Activated CD4-positive, alpha-beta T cell treated with anti-CD3 and anti-CD28 coated beads for 36 hours (primary cell): ENCODE results near the gene DAAM2. TPM values are rescaled to one million over a fixed set of nuclear protein-coding genes. Genes with fewer than 3 reads are reported as not detected.

ENCODE experiments used
- ATAC-seq: fragments of 200-7000 bp; cut with Tn5 transposase; one replicate; pipeline ENCODE4 v1.10.0; 2021; ENCODE audit warnings: mild to moderate bottlenecking, moderate library complexity
- CTCF ChIA-PET: fragments of 350-600 bp; sonication (Branson Sonifier 250); formaldehyde crosslinking; loops from one replicate; lab custom pipeline; 2021; ENCODE audit warnings: antibody characterized with exemption; lab: Charles Lee
- POLR2A ChIA-PET: fragments of 350-600 bp; sonication (Branson Sonifier 250); formaldehyde crosslinking; loops from one replicate; lab custom pipeline; 2021; ENCODE audit warnings: antibody characterized with exemption, inconsistent platforms; lab: Charles Lee
- DNase-seq: peaks from one replicate; pipeline ENCODE4 v3.0.0-alpha.2; 2020
- H3K27ac Mint-ChIP-seq: one replicate; pipeline ENCODE4 v1.8.0; 2021; ENCODE audit warnings: mixed read lengths
- H3K27me3 Mint-ChIP-seq: one replicate; pipeline ENCODE4 v1.8.0; 2021; ENCODE audit warnings: mixed read lengths
- H3K36me3 Mint-ChIP-seq: one replicate; pipeline ENCODE4 v1.8.0; 2021; ENCODE audit warnings: low read depth, mixed read lengths
- H3K4me1 Mint-ChIP-seq: one replicate; pipeline ENCODE4 v1.8.0; 2021; ENCODE audit warnings: mixed read lengths
- H3K4me3 Mint-ChIP-seq: one replicate; pipeline ENCODE4 v1.8.0; 2021; ENCODE audit warnings: mild to moderate bottlenecking, moderate library complexity, mixed read lengths
- H3K9me3 Mint-ChIP-seq: one replicate; pipeline ENCODE4 v1.8.0; 2021; ENCODE audit warnings: low read depth, mixed read lengths
- intact Hi-C, 2 experiments: fragments of 100-400 bp; cut with DNase I in 1 of 2; cut with micrococcal nuclease in 1 of 2; formaldehyde crosslinking; loops; one replicate each; pipeline versions ENCODE4 v1.14.2 to v1.15.1; 2022 to 2024; cut with DNase I, micrococcal nuclease
- total RNA-seq, 2 experiments: library from RNA; stranded (reverse); gene quantifications; one replicate each; pipeline ENCODE4 v1.2.3, GENCODE V29; 2021

The DAAM2 gene
- total RNA-seq, 2 experiments from 2014 or later: not detected

GRCh38 chr6:39836606-39837005 lies 44.4 kb downstream of the DAAM2 start:
- DNase-seq: no peak
- ATAC-seq: no peak
- Mint-ChIP-seq H3K36me3 (no peaks in the 10 kb centered on the region), H3K27me3 (peaks cover 12% of the 10 kb centered on the region), H3K9me3 (no peaks in the 10 kb centered on the region), H3K4me3 (no peak overlapping the region), H3K4me1 (no peaks in the 10 kb centered on the region), H3K27ac (no peak overlapping the region)
- ChIA-PET POLR2A (no interaction called here), CTCF (interaction anchor here (0.7 kb wide), 2 partner anchors 28 to 1192 kb away, joined by 3 read pairs; no protein-coding TSS in a partner anchor)
- intact Hi-C loops: no loop called here

- DNase-seq (no peak), ATAC-seq (no peak)
- Mint-ChIP-seq H3K9me3 (no peaks in the 10 kb centered on the region), H3K4me3 (no peak overlapping the region), H3K27ac (no peak overlapping the region), H3K36me3 (no peaks in the 10 kb centered on the region), H3K27me3 (peaks cover 12% of the 10 kb centered on the region), H3K4me1 (no peaks in the 10 kb centered on the region)
- ChIA-PET POLR2A (no interaction called here), CTCF (no interaction called here)
- intact Hi-C loops: no loop called here
Observed at GRCh38 chr6:39839445-39839844, 47.3 kb downstream of the DAAM2 start.

GRCh38 chr6:39840781-39841180 lies 48.6 kb downstream of the DAAM2 start:
- DNase-seq (no peak), ATAC-seq (no peak)
- H3K4me3 Mint-ChIP-seq: no peak overlapping the region
- H3K9me3 Mint-ChIP-seq: no peaks in the 10 kb centered on the region
- ChIA-PET POLR2A (no interaction called here), CTCF (no interaction called here)
- H3K27ac Mint-ChIP-seq: no peak overlapping the region
- H3K4me1 Mint-ChIP-seq: no peaks in the 10 kb centered on the region
- intact Hi-C loops: no loop called here
- H3K27me3 Mint-ChIP-seq: peaks cover 12% of the 10 kb centered on the region
- no peaks in the 10 kb centered on the region for H3K36me3 Mint-ChIP-seq

- Mint-ChIP-seq H3K4me3 (no peak overlapping the region), H3K36me3 (no peaks in the 10 kb centered on the region), H3K9me3 (no peaks in the 10 kb centered on the region), H3K4me1 (no peaks in the 10 kb centered on the region), H3K27ac (no peak overlapping the region), H3K27me3 (peaks cover 12% of the 10 kb centered on the region)
- ChIA-PET CTCF (interaction anchor here (0.8 kb wide), 1 partner anchor 182 kb away, joined by 3 read pairs; no protein-coding TSS in a partner anchor), POLR2A (no interaction called here)
- no peak for DNase-seq
- no peak for ATAC-seq
- intact Hi-C loops: no loop called here
Observed at GRCh38 chr6:39841291-39841690, 49.1 kb downstream of the DAAM2 start.

- intact Hi-C loops: no loop called here
- POLR2A ChIA-PET: no interaction called here
- no peak overlapping the region for H3K4me3 Mint-ChIP-seq
- ATAC-seq (no peak), DNase-seq (no peak)
- CTCF ChIA-PET: interaction anchor here (0.8 kb wide), 1 partner anchor 183 kb away, joined by 3 read pairs; no protein-coding TSS in a partner anchor
- no peaks in the 10 kb centered on the region for H3K4me1 Mint-ChIP-seq
- H3K36me3 Mint-ChIP-seq: no peaks in the 10 kb centered on the region
- no peak overlapping the region for H3K27ac Mint-ChIP-seq
- no peaks in the 10 kb centered on the region for H3K9me3 Mint-ChIP-seq
- H3K27me3 Mint-ChIP-seq: peaks cover 12% of the 10 kb centered on the region
Observed at GRCh38 chr6:39841923-39842322, 49.7 kb downstream of the DAAM2 start.

GRCh38 chr6:39843305-39844020 lies 51.3 kb downstream of the DAAM2 start:
- H3K27ac Mint-ChIP-seq: no peak overlapping the region
- H3K27me3 Mint-ChIP-seq: peaks cover 8% of the 10 kb centered on the region
- H3K9me3 Mint-ChIP-seq: no peaks in the 10 kb centered on the region
- POLR2A ChIA-PET: no interaction called here
- ATAC-seq (no peak), DNase-seq (no peak)
- no peak overlapping the region for H3K4me3 Mint-ChIP-seq
- H3K4me1 Mint-ChIP-seq: no peaks in the 10 kb centered on the region
- intact Hi-C loops: no loop called here
- H3K36me3 Mint-ChIP-seq: no peaks in the 10 kb centered on the region
- CTCF ChIA-PET: no interaction called here

- Mint-ChIP-seq H3K27ac (no peak overlapping the region), H3K27me3 (peaks cover 6% of the 10 kb centered on the region), H3K4me1 (no peaks in the 10 kb centered on the region), H3K9me3 (no peaks in the 10 kb centered on the region), H3K4me3 (no peak overlapping the region), H3K36me3 (no peaks in the 10 kb centered on the region)
- no peak for ATAC-seq
- CTCF ChIA-PET: no interaction called here
- no peak for DNase-seq
- POLR2A ChIA-PET: no interaction called here
- intact Hi-C loops: no loop called here
Observed at GRCh38 chr6:39844866-39845265, 52.7 kb downstream of the DAAM2 start.

- ATAC-seq: no peak
- Mint-ChIP-seq H3K4me3 (no peak overlapping the region), H3K27me3 (peaks cover 7% of the 10 kb centered on the region), H3K9me3 (no peaks in the 10 kb centered on the region), H3K27ac (no peak overlapping the region), H3K4me1 (no peaks in the 10 kb centered on the region), H3K36me3 (no peaks in the 10 kb centered on the region)
- intact Hi-C loops: no loop called here
- ChIA-PET POLR2A (no interaction called here), CTCF (interaction anchor here (0.7 kb wide), 1 partner anchor 881 kb away, joined by 3 read pairs; no protein-coding TSS in a partner anchor)
- no peak for DNase-seq
Observed at GRCh38 chr6:39847221-39847620, 55.0 kb downstream of the DAAM2 start.

- ChIA-PET CTCF (no interaction called here), POLR2A (no interaction called here)
- Mint-ChIP-seq H3K4me3 (no peak overlapping the region), H3K27ac (no peak overlapping the region), H3K27me3 (peaks cover 7% of the 10 kb centered on the region), H3K36me3 (no peaks in the 10 kb centered on the region), H3K9me3 (no peaks in the 10 kb centered on the region), H3K4me1 (no peaks in the 10 kb centered on the region)
- ATAC-seq (no peak), DNase-seq (no peak)
- intact Hi-C loops: no loop called here
Observed at GRCh38 chr6:39848171-39848570, 56.0 kb downstream of the DAAM2 start.

- Mint-ChIP-seq H3K27me3 (peaks cover 7% of the 10 kb centered on the region), H3K4me1 (no peaks in the 10 kb centered on the region), H3K27ac (no peak overlapping the region), H3K9me3 (no peaks in the 10 kb centered on the region), H3K4me3 (no peak overlapping the region), H3K36me3 (no peaks in the 10 kb centered on the region)
- no peak for ATAC-seq
- DNase-seq: no peak
- ChIA-PET CTCF (no interaction called here), POLR2A (no interaction called here)
- intact Hi-C loops: no loop called here
Observed at GRCh38 chr6:39849228-39849627, 57.1 kb downstream of the DAAM2 start.

- Mint-ChIP-seq H3K36me3 (no peaks in the 10 kb centered on the region), H3K4me3 (no peak overlapping the region), H3K27ac (no peak overlapping the region), H3K4me1 (no peaks in the 10 kb centered on the region), H3K9me3 (no peaks in the 10 kb centered on the region), H3K27me3 (peaks cover 7% of the 10 kb centered on the region)
- ATAC-seq (no peak), DNase-seq (no peak)
- ChIA-PET POLR2A (no interaction called here), CTCF (no interaction called here)
- intact Hi-C loops: no loop called here
Observed at GRCh38 chr6:39849764-39850163, 57.6 kb downstream of the DAAM2 start.

- H3K4me3 Mint-ChIP-seq: no peak overlapping the region
- ATAC-seq: no peak
- H3K36me3 Mint-ChIP-seq: no peaks in the 10 kb centered on the region
- H3K27me3 Mint-ChIP-seq: peaks cover 7% of the 10 kb centered on the region
- CTCF ChIA-PET: interaction anchor here (1.0 kb wide), 1 partner anchor 16 kb away, joined by 5 read pairs; no protein-coding TSS in a partner anchor
- no peak overlapping the region for H3K27ac Mint-ChIP-seq
- no peaks in the 10 kb centered on the region for H3K4me1 Mint-ChIP-seq
- DNase-seq: no peak
- H3K9me3 Mint-ChIP-seq: no peaks in the 10 kb centered on the region
- intact Hi-C loops: no loop called here
- POLR2A ChIA-PET: interaction anchor here (0.5 kb wide), 1 partner anchor 18 kb away, joined by 6 read pairs; no protein-coding TSS in a partner anchor
Observed at GRCh38 chr6:39850736-39851297, 58.6 kb downstream of the DAAM2 start.
